Measurements from ENCODE around the gene ERV3-1. TPM values are rescaled to one million over a fixed set of nuclear protein-coding genes. Genes with fewer than 3 reads are reported as not detected.

Gene ERV3-1
- total RNA-seq, 2 donors from 2014 or later, result 11.3 to 67.7 TPM

DNA sequence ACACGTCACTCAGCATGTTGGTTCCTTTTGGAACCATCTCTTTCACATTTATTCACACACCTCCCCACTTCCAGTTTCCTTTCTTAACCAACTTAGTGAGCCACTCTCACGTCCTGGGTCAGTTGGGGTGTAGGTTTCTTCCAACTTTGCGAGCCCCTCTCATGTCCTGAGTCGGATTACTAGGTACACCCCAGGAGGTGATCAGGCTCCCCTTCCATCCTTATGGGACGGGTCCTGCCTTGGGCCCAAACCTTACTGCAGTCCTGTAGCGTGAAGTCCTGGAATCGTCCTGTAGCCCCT, 7.7 kb downstream of the ERV3-1 start:
- TF ChIP-seq POLR2A (IDR thresholded peaks at IDR 0.05) (no peak), POLR2AphosphoS5 (IDR thresholded peaks at IDR 0.05) (no peak)
- TF ChIP-seq, protein P1, sequence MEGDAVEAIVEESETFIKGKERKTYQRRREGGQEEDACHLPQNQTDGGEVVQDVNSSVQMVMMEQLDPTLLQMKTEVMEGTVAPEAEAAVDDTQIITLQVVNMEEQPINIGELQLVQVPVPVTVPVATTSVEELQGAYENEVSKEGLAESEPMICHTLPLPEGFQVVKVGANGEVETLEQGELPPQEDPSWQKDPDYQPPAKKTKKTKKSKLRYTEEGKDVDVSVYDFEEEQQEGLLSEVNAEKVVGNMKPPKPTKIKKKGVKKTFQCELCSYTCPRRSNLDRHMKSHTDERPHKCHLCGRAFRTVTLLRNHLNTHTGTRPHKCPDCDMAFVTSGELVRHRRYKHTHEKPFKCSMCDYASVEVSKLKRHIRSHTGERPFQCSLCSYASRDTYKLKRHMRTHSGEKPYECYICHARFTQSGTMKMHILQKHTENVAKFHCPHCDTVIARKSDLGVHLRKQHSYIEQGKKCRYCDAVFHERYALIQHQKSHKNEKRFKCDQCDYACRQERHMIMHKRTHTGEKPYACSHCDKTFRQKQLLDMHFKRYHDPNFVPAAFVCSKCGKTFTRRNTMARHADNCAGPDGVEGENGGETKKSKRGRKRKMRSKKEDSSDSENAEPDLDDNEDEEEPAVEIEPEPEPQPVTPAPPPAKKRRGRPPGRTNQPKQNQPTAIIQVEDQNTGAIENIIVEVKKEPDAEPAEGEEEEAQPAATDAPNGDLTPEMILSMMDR (IDR thresholded peaks at IDR 0.05), result no peak
- DNase-seq (ENCODE audit: low spot score), result no peak
- no peaks in the 10 kb centered on the region for H3K4me1 ChIP-seq (replicated peaks)
- no peaks in the 10 kb centered on the region for H3K9me3 ChIP-seq
- WGBS, result 96% methylated on average over 7 of the region's 7 CpGs
- no peak overlapping the region for H3K4me3 ChIP-seq
- peak overlapping the region; percentile 49 to 51 for H3K27ac ChIP-seq
- intact Hi-C loops (cut with DNase I), result no loop called here
- no peaks in the 10 kb centered on the region for H3K27me3 ChIP-seq (replicated peaks; ENCODE audit: insufficient read depth)
- H3K36me3 ChIP-seq, result no peaks in the 10 kb centered on the region

DNA sequence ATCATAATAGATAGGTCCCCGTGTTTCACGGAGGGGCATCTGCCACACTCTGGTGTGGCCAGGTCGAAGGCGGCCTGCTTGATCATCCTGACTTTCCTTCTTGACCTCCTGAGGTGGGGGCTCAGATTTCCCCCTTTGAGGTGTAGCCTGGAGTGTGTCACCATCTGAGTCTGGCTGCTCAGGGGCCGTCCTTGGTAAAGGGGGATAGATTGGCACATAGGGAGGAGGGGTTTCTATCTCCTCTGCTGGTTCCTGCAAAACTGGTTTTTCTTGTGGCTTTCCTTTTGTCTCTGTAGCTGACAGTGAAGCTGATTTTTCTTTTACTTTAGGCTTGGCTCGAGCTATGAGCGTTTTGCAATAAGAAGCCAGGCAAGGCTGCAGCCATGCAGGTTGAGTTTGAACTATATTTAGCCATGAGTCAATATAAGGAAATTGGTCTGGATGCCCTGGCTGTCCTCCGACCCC, 8.5 kb downstream of the ERV3-1 start:
- Histone ChIP-seq H3K27ac (peak overlapping the region; percentile 49 to 51), H3K4me3 (no peak overlapping the region)

DNA sequence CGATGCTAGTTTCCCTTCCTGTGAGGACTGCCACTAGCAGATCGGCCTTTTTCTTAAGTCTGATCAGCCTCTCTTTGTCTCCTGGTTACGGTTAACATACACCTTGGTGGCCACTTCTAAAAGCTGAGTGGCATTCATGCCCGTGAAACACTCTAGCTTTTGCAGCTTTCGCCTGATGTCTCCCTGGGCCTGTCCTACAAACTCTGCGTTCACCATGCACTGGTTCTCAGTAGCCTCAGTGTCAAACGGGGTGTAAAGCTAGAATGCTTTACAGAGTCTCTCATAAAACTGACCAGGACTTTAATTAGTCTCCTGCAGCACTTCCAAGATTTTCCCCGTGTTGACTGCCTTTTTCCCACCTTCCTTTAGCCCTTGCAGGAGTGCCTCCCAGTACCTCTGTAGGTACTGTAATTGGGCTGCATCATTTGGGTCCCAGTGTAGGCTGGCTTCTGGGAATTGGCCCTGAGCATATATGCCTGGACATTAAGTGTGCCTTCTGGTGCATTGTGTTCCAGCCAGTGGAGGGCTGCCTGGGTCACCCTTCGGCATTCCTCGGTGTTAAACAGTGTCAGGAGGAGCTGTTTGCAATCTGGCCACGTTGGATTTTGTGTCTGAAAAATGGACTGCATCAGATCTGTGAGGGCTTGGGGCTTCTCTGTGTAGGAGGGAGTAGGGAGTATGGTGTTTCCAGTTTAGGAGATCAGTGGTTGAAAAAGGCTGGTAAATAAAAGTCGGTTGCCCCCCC, 9.2 kb downstream of the ERV3-1 start:
- no peak for DNase-seq (ENCODE audit: low spot score)
- Histone ChIP-seq H3K4me1 (replicated peaks) (no peaks in the 10 kb centered on the region), H3K4me3 (no peak overlapping the region), H3K27me3 (replicated peaks; ENCODE audit: insufficient read depth) (no peaks in the 10 kb centered on the region), H3K9me3 (no peaks in the 10 kb centered on the region), H3K27ac (peak overlapping the region; percentile 49 to 51), H3K36me3 (no peaks in the 10 kb centered on the region)
- intact Hi-C loops (cut with DNase I), result no loop called here
- TF ChIP-seq, protein P1 (IDR thresholded peaks at IDR 0.05), result no peak
- TF ChIP-seq POLR2AphosphoS5 (IDR thresholded peaks at IDR 0.05) (no peak), POLR2A (IDR thresholded peaks at IDR 0.05) (no peak)
- 85% methylated on average over 12 of the region's 12 CpGs for WGBS

More for the DNA sequence above, 8.5 kb downstream of the ERV3-1 start:
- intact Hi-C loops (cut with DNase I), result no loop called here
- DNase-seq (ENCODE audit: low spot score), result peak; percentile 71
- Histone ChIP-seq H3K36me3 (no peaks in the 10 kb centered on the region), H3K4me1 (replicated peaks) (no peaks in the 10 kb centered on the region), H3K27me3 (replicated peaks; ENCODE audit: insufficient read depth) (no peaks in the 10 kb centered on the region), H3K9me3 (no peaks in the 10 kb centered on the region)
- WGBS, result 62% methylated on average over 8 of the region's 8 CpGs
- TF ChIP-seq, protein P1 (IDR thresholded peaks at IDR 0.05), result no peak
- TF ChIP-seq POLR2A (IDR thresholded peaks at IDR 0.05), result no peak
- TF ChIP-seq POLR2AphosphoS5 (IDR thresholded peaks at IDR 0.05), result peak; percentile 72

DNA sequence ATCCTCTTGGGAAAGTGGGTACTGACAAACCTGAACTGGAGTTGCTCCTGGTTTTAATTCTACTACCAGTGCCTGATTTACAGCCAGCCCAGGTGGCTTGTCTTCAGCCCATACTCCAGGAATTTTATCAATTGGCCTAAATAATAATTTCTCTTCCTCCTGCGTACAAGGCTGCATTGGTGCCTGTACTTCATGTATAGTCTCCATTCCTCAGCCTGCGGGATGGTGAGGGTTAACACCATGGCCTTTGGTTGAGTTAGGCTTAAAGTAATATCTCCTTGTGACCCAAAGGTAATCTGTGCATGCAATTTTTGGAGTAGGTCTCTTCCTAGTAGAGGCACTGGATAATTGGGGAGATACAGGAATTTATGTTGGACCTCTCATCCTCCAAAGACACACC, 10.2 kb downstream of the ERV3-1 start:
- Histone ChIP-seq H3K36me3 (no peaks in the 10 kb centered on the region), H3K4me3 (no peak overlapping the region), H3K4me1 (replicated peaks) (no peaks in the 10 kb centered on the region), H3K27ac (no peak overlapping the region), H3K9me3 (no peaks in the 10 kb centered on the region), H3K27me3 (replicated peaks; ENCODE audit: insufficient read depth) (no peaks in the 10 kb centered on the region)
- intact Hi-C loops (cut with DNase I), result no loop called here
- 100% methylated on average over 2 of the region's 2 CpGs for WGBS
- no peak for DNase-seq (ENCODE audit: low spot score)
- TF ChIP-seq, protein P1 (IDR thresholded peaks at IDR 0.05), result no peak
- TF ChIP-seq POLR2A (IDR thresholded peaks at IDR 0.05) (no peak), POLR2AphosphoS5 (IDR thresholded peaks at IDR 0.05) (no peak)

DNA sequence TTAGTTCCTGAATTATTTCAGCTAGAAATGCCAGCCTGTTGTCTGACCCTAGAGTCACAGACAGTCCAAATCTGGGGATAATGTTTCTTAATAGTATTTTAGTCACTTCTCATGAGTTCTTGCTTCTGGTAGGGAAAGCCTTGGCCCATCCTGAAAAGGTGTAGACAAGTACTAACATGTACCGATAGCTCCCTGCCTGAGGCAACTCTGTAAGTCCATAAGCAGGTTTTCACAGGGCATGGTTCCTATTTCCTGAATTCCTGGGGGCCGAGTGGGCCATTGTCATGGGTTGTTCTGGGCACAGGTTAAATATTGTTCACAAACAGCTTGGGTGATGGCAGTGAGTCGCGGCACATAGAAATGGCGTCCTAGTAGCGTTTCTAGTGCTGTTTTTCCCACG, 12.6 kb downstream of the ERV3-1 start:
- Histone ChIP-seq H3K9me3 (no peaks in the 10 kb centered on the region), H3K36me3 (no peaks in the 10 kb centered on the region), H3K27ac (no peak overlapping the region), H3K27me3 (replicated peaks; ENCODE audit: insufficient read depth) (no peaks in the 10 kb centered on the region), H3K4me1 (replicated peaks) (no peaks in the 10 kb centered on the region), H3K4me3 (no peak overlapping the region)
- intact Hi-C loops (cut with DNase I), result no loop called here
- no peak for DNase-seq (ENCODE audit: low spot score)
- TF ChIP-seq POLR2A (IDR thresholded peaks at IDR 0.05), result no peak
- TF ChIP-seq POLR2AphosphoS5 (IDR thresholded peaks at IDR 0.05), result no peak
- TF ChIP-seq, protein P1 (IDR thresholded peaks at IDR 0.05), result no peak
- WGBS, result 96% methylated on average over 7 of the region's 7 CpGs

Data from prostate gland (tissue), 2 donors.